ENCODE results near the gene ARCN1. TPM values are rescaled to one million over a fixed set of nuclear protein-coding genes. Genes with fewer than 3 reads are reported as not detected.

ARCN1 gene
- polyA plus RNA-seq, 3 donors from 2014 or later, result 99.9 to 164 (median 157) TPM

DNA sequence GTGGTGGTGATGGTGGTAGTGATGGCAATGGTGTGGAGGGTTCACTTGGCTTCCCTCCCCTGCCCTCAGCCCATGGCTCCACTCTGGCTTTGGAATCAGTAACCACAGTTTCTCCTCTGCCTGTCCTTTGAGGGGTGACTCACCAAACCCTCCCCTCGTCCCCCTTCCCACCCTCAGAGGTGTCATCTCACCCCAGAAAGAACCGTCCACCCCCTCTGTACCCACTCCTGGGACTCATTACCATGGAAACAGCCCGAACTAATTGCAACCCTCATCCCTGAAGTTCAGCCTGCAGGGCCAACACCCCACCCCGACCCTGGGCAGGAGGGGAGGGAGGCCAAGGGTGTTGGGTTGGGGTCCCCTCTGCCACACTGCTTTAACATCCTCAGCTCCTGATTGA lies 61.8 kb downstream of the ARCN1 start:
- H3K4me3 Mint-ChIP-seq, result no peak overlapping the region
- H3K36me3 Mint-ChIP-seq, result no peaks in the 10 kb centered on the region
- H3K27me3 Mint-ChIP-seq (ENCODE audit: low read depth in 3 of 3), result peaks cover 0 to 2% (median 2%) of the 10 kb centered on the region in 3 donors
- H3K27ac Mint-ChIP-seq, result no peak overlapping the region
- H3K9me3 Mint-ChIP-seq, result no peaks in the 10 kb centered on the region
- DNase-seq, result no peak
- no peaks in the 10 kb centered on the region for H3K4me1 Mint-ChIP-seq

GRCh38 chr11:118634431-118635236 lies 62.4 kb downstream of the ARCN1 start:
- H3K4me1 Mint-ChIP-seq, result no peaks in the 10 kb centered on the region
- no peaks in the 10 kb centered on the region for H3K36me3 Mint-ChIP-seq
- no peak overlapping the region for H3K4me3 Mint-ChIP-seq
- no peak for DNase-seq
- no peak overlapping the region for H3K27ac Mint-ChIP-seq
- H3K9me3 Mint-ChIP-seq, result no peaks in the 10 kb centered on the region
- H3K27me3 Mint-ChIP-seq (ENCODE audit: low read depth in 3 of 3), result peaks cover 0 to 2% (median 2%) of the 10 kb centered on the region in 3 donors

GRCh38 chr11:118635237-118635591 lies 63.0 kb downstream of the ARCN1 start:
- no peak overlapping the region for H3K4me3 Mint-ChIP-seq
- H3K4me1 Mint-ChIP-seq, result no peaks in the 10 kb centered on the region
- no peak for DNase-seq
- H3K9me3 Mint-ChIP-seq, result no peaks in the 10 kb centered on the region
- peaks cover 0 to 2% (median under 1%) of the 10 kb centered on the region in 3 donors for H3K27me3 Mint-ChIP-seq (ENCODE audit: low read depth in 3 of 3)
- no peaks in the 10 kb centered on the region for H3K36me3 Mint-ChIP-seq
- H3K27ac Mint-ChIP-seq, result no peak overlapping the region

GRCh38 chr11:118635642-118636041 lies 63.4 kb downstream of the ARCN1 start:
- Mint-ChIP-seq H3K36me3 (no peaks in the 10 kb centered on the region), H3K27ac (no peak overlapping the region), H3K27me3 (ENCODE audit: low read depth in 3 of 3) (peaks cover 0 to 2% (median 0%) of the 10 kb centered on the region in 3 donors), H3K9me3 (no peaks in the 10 kb centered on the region), H3K4me1 (no peaks in the 10 kb centered on the region), H3K4me3 (no peak overlapping the region)
- DNase-seq, result no peak

- Mint-ChIP-seq H3K36me3 (no peaks in the 10 kb centered on the region), H3K4me1 (no peaks in the 10 kb centered on the region), H3K27ac (no peak overlapping the region), H3K4me3 (no peak overlapping the region), H3K27me3 (ENCODE audit: low read depth in 3 of 3) (peaks cover 0 to 2% (median 0%) of the 10 kb centered on the region in 3 donors), H3K9me3 (no peaks in the 10 kb centered on the region)
- no peak for DNase-seq
These were observed 64.5 kb downstream of the ARCN1 start for GRCh38 chr11:118636569-118637290.

GRCh38 chr11:118638726-118639125 lies 66.5 kb downstream of the ARCN1 start:
- no peaks in the 10 kb centered on the region for H3K36me3 Mint-ChIP-seq
- H3K27me3 Mint-ChIP-seq (ENCODE audit: low read depth in 3 of 3), result peaks cover 0 to 2% (median 0%) of the 10 kb centered on the region in 3 donors
- DNase-seq, result no peak
- H3K27ac Mint-ChIP-seq, result no peak overlapping the region
- no peaks in the 10 kb centered on the region for H3K4me1 Mint-ChIP-seq
- no peaks in the 10 kb centered on the region for H3K9me3 Mint-ChIP-seq
- no peak overlapping the region for H3K4me3 Mint-ChIP-seq

DNA sequence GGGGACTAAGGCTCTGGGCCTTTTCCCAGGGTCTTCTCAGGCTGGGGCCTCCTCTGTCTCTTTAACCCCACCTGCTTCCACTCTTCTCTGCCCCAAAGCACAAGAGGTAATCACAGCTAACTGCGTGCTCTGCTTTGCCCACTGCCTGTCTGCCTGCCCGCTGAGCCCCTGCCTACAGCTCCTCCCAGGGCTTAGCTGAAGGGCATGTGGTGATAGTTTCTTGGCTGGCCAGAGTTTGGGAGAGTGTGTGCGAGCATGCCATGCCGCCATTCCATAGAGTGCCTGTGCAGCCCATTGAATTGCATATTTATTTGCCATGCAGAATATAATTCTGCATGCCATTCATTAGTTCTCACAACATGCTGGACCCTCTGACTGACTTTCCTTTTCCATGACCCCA lies 67.7 kb downstream of the ARCN1 start:
- Mint-ChIP-seq H3K4me3 (no peak overlapping the region), H3K4me1 (no peaks in the 10 kb centered on the region), H3K27ac (no peak overlapping the region), H3K9me3 (no peaks in the 10 kb centered on the region), H3K36me3 (no peaks in the 10 kb centered on the region), H3K27me3 (ENCODE audit: low read depth in 3 of 3) (peaks cover 0 to 2% (median 0%) of the 10 kb centered on the region in 3 donors)
- no peak for DNase-seq

- no peaks in the 10 kb centered on the region for H3K4me1 Mint-ChIP-seq
- H3K9me3 Mint-ChIP-seq, result no peaks in the 10 kb centered on the region
- no peaks in the 10 kb centered on the region for H3K36me3 Mint-ChIP-seq
- H3K27ac Mint-ChIP-seq, result no peak overlapping the region
- no peak overlapping the region for H3K4me3 Mint-ChIP-seq
- DNase-seq, result no peak
- H3K27me3 Mint-ChIP-seq (ENCODE audit: low read depth in 3 of 3), result peaks cover 0 to 2% (median 0%) of the 10 kb centered on the region in 3 donors
These were observed 68.3 kb downstream of the ARCN1 start for GRCh38 chr11:118640332-118641154.

GRCh38 chr11:118641397-118642019 lies 69.3 kb downstream of the ARCN1 start:
- DNase-seq, result no peak
- no peak overlapping the region for H3K27ac Mint-ChIP-seq
- H3K4me3 Mint-ChIP-seq, result no peak overlapping the region
- no peaks in the 10 kb centered on the region for H3K9me3 Mint-ChIP-seq
- no peaks in the 10 kb centered on the region for H3K4me1 Mint-ChIP-seq
- H3K36me3 Mint-ChIP-seq, result no peaks in the 10 kb centered on the region
- no peaks in the 10 kb centered on the region for H3K27me3 Mint-ChIP-seq (ENCODE audit: low read depth in 3 of 3)

DNA sequence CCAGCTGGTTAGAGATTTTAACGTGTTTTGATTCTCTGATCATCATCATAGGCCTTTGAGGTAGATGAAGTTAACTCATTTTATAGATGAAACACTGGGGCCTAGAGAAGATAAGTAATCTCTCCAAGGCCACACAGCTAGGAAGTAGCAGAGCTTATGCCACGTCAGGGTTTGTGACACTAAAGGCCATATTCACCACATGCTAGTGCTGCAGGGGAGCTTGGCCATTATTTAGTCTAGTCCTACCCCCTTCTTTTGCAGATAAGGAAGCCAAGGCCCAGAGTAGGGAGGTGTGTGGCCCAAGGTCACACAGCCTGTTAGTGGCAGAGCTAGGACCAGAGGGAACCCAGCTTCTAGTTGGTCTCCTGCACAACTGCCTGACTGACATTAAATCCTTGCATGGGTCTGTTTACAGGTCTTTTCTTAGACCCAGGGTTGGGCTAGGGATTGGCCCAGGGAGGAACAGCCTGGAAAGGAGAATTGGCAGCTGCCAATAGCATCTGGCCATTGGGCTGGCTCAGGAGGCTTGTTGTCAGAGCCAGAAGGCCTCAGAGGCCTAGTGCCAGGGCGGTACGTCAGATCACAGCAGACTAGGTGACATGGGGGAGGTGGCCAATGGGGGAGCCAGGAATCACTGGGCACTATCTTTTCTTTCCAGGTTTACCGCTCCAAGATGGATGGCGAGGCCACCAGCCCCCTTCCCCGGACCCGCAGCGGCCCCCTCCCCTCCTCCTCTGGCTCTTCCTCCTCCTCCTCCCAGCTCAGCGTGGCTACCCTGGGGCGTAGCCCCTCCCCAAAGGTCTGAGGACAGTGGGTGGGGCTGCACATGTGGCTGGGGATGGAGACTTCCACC lies 71.2 kb downstream of the ARCN1 start:
- Mint-ChIP-seq H3K27me3 (ENCODE audit: low read depth in 3 of 3) (peaks cover 0 to under 1% (median 0%) of the 10 kb centered on the region in 3 donors), H3K9me3 (no peaks in the 10 kb centered on the region), H3K27ac (no peak overlapping the region), H3K36me3 (no peaks in the 10 kb centered on the region), H3K4me3 (no peak overlapping the region), H3K4me1 (no peaks in the 10 kb centered on the region)
- DNase-seq, result no peak

GRCh38 chr11:118643995-118644345 lies 71.8 kb downstream of the ARCN1 start:
- H3K27me3 Mint-ChIP-seq (ENCODE audit: low read depth in 3 of 3), result peaks cover 0 to 2% (median 0%) of the 10 kb centered on the region in 3 donors
- DNase-seq, result no peak
- no peak overlapping the region for H3K27ac Mint-ChIP-seq
- H3K4me3 Mint-ChIP-seq, result no peak overlapping the region
- H3K9me3 Mint-ChIP-seq, result no peaks in the 10 kb centered on the region
- H3K36me3 Mint-ChIP-seq, result no peaks in the 10 kb centered on the region
- no peaks in the 10 kb centered on the region for H3K4me1 Mint-ChIP-seq

DNA sequence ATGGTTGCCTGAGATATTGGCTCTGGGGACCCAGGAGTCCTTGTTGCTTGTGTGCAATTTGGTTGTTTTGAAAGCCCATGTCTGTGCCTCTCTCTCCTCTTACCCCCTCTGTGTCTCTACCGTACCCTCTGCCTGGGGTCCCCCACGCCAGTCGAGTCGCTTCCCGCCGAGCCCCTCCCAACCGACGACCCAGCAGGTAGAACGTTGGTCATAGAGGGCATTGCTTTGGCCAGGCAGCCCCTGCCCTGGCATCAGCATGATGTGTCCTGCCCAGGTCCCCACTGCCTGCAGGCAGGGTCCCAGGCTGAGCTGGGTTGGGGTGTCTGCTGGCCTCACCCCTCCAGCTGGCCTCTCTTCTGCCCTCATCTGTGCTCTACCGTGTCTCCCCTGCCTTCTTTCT lies 72.3 kb downstream of the ARCN1 start:
- H3K36me3 Mint-ChIP-seq, result no peaks in the 10 kb centered on the region
- no peak overlapping the region for H3K4me3 Mint-ChIP-seq
- no peak for DNase-seq
- no peaks in the 10 kb centered on the region for H3K4me1 Mint-ChIP-seq
- H3K9me3 Mint-ChIP-seq, result no peaks in the 10 kb centered on the region
- H3K27me3 Mint-ChIP-seq (ENCODE audit: low read depth in 3 of 3), result peaks cover 0 to 2% (median 0%) of the 10 kb centered on the region in 3 donors
- H3K27ac Mint-ChIP-seq, result no peak overlapping the region
